Kidney epithelial cell (primary cell): ENCODE results near the gene ATP6V0C. TPM values are rescaled to one million over a fixed set of nuclear protein-coding genes. Genes with fewer than 3 reads are reported as not detected.
"Not testable (repeated sequence)": the region's sequence is repeated elsewhere in the genome, so short reads cannot be mapped to it uniquely, and the experiment has no call there.

Source experiments
- DNase-seq: peaks from one replicate; pipeline ENCODE4 v3.0.0-alpha.2; 2010; ENCODE audit warnings: low read depth
- H3K27me3 ChIP-seq: 2 replicates; pipeline ENCODE4 v1.6.0; 2011; ENCODE audit warnings: low read length; ENCODE audit not compliant: control insufficient read depth, insufficient read depth
- H3K36me3 ChIP-seq: 2 replicates; pipeline ENCODE4 v1.5.1; 2011; ENCODE audit warnings: low read length; ENCODE audit not compliant: control insufficient read depth, insufficient read depth
- H3K4me3 ChIP-seq: 2 replicates; pipeline ENCODE4 v1.5.1; 2011; ENCODE audit warnings: low read depth, mild to moderate bottlenecking, control low read depth, low read length
- CTCF ChIP-seq: IDR thresholded peaks from 2 replicates; pipeline ENCODE4 v1.5.1; 2011; ENCODE audit warnings: mild to moderate bottlenecking, moderate library complexity, low read length, control low read depth, inconsistent platforms; ENCODE audit not compliant: insufficient read depth, poor library complexity, severe bottlenecking
- total RNA-seq: library from RNA; depleted of rRNA; stranded (reverse); fragments of >200 nt; gene quantifications from 2 replicates; pipeline ENCODE4 v1.2.3, GENCODE V29; 2015

The ATP6V0C gene
- total RNA-seq, 1 donor from 2014 or later: 79.1 TPM

- no peaks in the 10 kb centered on the region for H3K36me3 ChIP-seq
- DNase-seq: no peak
- no peak for TF ChIP-seq CTCF
These were observed 36.4 kb upstream of the ATP6V0C start for GRCh38 chr16:2477327-2477726.

DNA sequence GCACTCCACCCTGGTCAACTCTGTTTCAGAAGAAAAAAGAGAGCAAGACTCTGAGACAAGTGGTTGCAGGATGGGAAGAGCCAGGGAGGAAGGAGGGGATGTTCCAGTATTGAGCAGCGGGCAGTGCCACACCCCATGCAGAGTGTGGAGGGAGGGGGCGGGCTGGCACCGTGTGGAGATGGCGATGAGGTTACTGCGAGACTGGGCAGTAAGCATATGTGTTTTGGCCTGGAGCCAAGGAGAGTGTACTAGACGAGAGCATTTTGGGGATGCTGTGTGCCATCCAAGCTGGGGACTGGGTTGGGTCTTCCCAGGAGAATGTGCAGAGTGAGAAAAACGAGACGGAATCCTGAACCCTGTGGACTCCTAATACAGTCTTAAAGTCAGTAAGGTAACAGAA lies 35.5 kb upstream of the ATP6V0C start:
- Histone ChIP-seq H3K4me3 (no peak overlapping the region), H3K36me3 (no peaks in the 10 kb centered on the region), H3K27me3 (no peaks in the 10 kb centered on the region)
- no peak for DNase-seq
- TF ChIP-seq CTCF: no peak

More at GRCh38 chr16:2477327-2477726, 36.4 kb upstream of the ATP6V0C start:
- H3K4me3 ChIP-seq: no peak overlapping the region
- peaks cover 1% of the 10 kb centered on the region for H3K27me3 ChIP-seq

DNA sequence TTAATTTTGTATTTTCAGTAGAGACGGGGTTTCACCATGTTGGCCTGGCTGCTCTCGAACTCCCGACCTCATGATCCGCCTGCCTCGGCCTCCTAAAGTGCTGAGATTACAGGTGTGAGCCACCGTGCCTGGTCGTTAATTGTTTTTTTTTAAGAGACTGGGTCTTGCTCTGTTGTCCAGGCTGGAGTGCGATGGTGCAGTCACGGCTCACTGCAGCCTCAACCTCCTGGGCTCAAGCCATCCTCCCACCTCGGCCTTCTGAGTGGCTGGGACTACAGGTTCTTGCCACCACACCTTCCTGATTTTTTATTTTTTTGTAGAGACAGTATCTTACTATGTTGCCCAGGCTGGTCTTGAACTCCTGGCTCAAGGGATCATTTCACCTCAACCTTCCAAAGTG lies 33.8 kb upstream of the ATP6V0C start:
- not testable (repeated sequence) for H3K4me3 ChIP-seq, H3K36me3 ChIP-seq, H3K27me3 ChIP-seq, DNase-seq

DNA sequence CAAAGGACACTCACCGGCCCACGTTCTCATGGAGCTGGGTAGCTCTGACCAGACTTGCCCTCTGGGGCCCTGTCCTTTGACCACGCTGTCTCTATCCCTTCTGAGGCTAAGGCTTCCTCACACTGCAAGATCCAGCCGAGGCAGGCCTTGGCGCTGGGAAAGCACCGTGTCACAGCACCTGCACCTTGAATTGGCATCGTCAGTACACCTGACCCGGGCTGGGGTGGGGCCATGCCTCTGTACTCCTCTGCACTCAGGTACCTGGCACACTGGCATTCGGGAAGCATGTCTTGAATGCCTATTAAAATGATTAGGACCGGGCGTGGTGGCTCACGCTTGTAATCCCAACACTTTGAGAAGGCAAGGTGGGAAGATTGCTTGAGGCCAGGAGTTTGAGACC lies 32.8 kb upstream of the ATP6V0C start:
- no peak for DNase-seq
- no peaks in the 10 kb centered on the region for H3K27me3 ChIP-seq
- no peaks in the 10 kb centered on the region for H3K36me3 ChIP-seq
- TF ChIP-seq CTCF: no peak
- H3K4me3 ChIP-seq: no peak overlapping the region

GRCh38 chr16:2481676-2482075 lies 32.1 kb upstream of the ATP6V0C start:
- H3K27me3 ChIP-seq: no peaks in the 10 kb centered on the region
- H3K4me3 ChIP-seq: no peak overlapping the region
- H3K36me3 ChIP-seq: no peaks in the 10 kb centered on the region
- no peak for DNase-seq
- no peak for TF ChIP-seq CTCF

DNA sequence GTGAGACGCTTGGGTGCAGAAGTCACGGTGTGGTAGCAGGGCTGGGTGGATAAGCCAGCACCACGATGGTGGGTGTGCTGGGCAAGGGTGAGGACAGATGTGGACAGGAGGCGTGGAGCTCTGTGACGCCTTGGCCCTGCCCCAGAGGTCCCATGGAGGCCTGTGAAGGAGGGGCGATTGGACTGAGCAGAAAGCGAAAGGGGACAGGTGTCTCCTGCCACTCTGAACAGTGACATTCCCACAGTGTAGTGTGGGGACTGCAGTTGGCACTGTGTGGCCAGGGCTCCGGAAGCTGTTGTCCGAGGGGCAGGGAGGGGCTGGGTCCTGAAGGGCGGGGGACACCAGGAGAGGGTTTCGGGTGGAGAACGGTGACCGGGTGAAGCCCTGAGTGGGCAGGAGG lies 31.5 kb upstream of the ATP6V0C start:
- DNase-seq: no peak
- Histone ChIP-seq H3K27me3 (no peaks in the 10 kb centered on the region), H3K36me3 (no peaks in the 10 kb centered on the region), H3K4me3 (no peak overlapping the region)
- TF ChIP-seq CTCF: no peak
